Cerebellar cortex (tissue), 1 donor: ENCODE data around the gene AP4M1.
"Not testable (repeated sequence)": the region's sequence is repeated elsewhere in the genome, so short reads cannot be mapped to it uniquely, and the experiment has no call there.

ENCODE experiments used
- DNase-seq: peaks from one replicate; pipeline ENCODE4 v3.0.0-alpha.2; 2015; ENCODE audit warnings: low spot score

The AP4M1 gene

DNA sequence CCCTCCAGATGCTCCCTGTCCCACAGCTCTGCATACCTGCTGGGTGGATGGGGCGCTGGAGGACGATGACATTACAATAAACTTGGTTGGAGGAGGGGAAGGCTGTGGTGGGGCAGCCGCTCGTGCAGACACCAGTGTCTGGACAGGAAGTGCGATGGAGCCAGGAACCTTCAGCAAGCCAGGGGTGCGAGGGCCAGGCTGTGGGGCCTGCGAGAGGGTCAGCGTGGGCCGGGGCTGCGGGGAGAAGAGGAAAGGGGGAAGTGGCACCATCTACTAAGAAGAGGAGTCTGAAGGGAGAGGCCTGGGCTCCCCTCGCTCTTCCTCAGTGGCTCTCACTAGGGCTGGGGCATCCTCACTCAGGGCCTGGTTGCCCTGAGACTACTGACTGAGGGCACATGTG lies 6.4 kb downstream of the AP4M1 start:
- DNase-seq: no peak

DNA sequence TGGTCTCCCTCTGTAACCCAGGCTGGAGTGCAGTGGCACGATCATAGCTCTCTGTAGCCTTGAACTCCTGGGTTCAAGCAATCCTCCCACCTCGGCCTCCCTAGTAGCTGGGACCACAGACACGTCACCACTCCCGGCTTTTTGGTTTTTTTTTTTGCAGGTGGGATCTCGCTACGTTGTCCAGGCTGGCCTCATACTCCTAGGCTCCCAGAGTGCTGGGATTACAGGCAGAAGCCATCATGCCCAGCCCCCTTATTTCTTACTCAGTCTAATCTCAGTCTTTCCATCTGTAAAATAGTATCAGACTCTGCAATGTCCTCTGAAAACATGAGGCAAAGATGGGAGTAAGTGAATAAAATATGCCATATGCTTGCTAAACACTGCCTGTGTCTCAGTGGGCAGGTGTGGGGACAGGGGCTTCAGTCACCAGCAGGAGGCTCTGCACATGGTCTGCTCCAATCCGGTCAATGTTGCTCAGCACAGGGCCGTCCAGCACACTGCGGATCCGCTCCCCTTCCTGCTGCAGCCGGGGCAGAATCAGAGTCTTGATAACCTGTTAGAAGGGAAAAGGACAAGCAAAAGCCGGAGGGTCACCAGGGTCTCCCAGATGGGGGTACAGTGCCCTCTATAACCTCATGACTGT lies 8.2 kb downstream of the AP4M1 start:
- DNase-seq: no peak

DNA sequence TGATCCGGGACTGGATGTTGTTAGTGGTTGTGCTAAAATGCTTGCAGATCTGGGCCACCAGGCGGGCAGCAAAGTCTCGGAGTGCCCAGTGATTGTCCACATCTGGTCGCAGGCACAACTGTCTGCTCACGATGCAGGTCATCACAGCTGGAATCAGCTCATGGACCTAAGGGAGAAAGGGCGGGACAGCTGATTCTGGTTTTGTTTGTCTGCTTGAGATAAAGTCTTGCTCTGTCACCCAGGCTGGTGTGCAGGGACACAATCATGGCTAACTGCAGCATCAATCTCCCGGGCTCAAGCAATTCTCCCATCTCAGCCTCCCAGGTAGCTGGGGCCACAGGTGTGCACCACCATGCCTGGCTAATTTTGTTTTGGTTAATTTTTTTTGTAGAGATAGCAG lies 9.7 kb downstream of the AP4M1 start:
- DNase-seq: no peak

DNA sequence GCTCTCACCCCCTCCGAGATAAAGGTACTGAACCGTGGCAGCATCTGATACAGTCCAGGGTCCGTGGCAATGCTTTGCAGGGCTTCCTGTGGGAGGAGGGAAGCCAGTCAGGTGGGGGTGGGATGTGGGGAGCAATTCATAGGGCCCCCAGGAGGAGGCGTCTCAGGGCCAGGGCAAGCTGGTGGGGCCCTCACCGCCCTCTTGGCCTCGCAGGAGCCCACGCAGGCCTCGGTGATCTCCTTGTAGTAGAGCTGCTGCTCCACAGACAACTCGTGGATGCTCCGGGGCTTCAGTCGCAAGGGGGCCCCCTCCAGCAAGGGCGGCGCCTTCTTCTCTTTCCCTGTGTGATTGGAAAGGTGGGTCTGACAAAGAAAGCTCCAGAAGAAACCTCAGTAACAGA lies 10.5 kb downstream of the AP4M1 start:
- no peak for DNase-seq

DNA sequence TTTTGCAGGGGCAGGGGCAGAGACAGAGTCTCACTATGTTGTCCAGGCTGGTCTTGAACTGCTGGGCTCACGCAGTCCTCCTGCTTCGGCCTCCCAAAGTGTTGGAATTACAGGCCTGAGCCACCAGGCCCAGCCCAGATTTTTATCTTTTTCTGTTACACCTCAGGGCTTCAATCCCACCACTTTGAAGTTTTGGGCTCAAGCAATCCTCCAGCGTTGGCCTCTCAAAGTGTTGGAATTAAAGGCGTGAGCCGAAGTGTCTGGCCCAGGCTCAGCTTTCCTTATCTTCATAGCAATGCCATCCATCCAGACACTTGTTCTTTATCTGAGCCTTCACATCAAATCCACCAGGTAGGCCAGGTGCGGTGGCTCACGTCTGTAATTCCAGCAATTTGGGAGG lies 13.6 kb downstream of the AP4M1 start:
- no peak for DNase-seq

DNA sequence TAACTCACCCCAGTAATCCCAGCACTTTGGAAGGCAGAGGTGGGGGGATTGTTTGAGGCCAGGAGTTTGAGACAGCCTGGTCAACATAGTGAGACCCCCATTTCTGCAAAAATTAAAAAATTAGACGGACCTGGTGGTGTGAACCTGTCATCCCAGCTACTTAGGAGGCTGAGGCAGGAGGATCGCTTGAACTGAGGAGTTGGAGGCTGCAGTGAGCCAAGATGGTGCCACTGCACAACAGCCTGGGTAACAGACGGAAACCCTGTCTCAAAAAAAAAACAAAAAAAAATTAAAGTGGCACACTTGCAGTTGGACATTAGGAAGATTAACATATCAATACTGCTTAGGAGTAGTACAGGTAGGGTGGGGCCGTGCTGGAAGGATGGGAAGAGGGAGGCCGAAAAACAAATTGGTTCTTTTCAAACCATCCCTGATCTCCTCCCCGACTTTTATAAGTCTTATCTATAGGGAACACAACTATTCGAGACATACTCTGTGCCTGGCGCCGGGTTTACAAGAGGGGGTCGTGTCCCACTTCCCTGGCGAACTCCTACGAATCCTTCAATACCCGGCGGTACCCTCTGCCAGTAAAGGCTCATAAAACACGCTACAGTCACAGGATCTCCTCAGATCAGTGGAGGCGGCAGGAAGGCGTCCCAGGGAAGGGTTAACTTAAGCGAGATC lies 17.1 kb downstream of the AP4M1 start:
- DNase-seq: no peak

DNA sequence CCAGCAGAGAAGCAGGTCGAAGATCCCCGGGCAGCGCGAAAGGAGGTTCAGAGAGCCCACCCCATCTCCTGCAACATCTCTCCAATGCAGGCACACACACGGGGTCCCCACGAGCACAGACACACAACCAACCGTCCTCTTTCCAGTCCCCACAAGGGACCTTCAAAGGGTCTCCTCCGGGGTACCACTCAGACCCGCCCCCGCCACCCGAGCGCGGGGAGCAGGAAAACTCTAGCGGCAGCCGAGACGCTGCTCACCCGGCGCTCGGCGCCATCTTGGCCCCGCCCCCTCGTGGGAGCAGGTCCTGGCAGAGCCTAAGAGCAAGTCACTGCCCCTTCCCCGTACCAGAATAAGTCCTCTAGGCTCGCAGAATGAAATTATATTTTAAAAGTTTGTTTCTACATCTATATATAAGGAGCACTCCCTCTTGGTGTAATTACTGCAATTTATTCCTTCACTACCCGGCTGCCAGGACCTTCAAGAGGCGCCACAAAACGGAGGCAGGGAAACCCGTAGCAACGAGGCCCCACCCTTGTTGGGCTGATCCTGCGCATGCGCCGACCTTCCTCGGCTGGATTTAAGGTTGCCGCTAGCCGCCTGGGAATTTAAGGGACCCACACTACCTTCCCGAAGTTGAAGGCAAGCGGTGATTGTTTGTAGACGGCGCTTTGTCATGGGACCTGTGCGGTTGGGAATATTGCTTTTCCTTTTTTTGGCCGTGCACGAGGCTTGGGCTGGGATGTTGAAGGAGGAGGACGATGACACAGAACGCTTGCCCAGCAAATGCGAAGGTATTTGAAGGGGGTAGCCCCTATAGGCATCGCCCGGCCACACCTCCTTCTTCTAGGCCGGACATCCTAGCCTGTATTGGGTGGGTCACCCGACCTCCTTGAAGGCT lies 17.9 kb downstream of the AP4M1 start, which contains the start of the genes CNPY4 and TAF6:
TSS of gene CNPY4 (plus strand) at position 563 of the 898 bp plus-strand sequence. CDS start at position 674, 111 bp downstream.
TSS of gene TAF6 (minus strand) at position 287 of the 898 bp plus-strand sequence. CDS start 5,149 bp downstream, outside the sequence.
- peak; percentile 98 for DNase-seq

DNA sequence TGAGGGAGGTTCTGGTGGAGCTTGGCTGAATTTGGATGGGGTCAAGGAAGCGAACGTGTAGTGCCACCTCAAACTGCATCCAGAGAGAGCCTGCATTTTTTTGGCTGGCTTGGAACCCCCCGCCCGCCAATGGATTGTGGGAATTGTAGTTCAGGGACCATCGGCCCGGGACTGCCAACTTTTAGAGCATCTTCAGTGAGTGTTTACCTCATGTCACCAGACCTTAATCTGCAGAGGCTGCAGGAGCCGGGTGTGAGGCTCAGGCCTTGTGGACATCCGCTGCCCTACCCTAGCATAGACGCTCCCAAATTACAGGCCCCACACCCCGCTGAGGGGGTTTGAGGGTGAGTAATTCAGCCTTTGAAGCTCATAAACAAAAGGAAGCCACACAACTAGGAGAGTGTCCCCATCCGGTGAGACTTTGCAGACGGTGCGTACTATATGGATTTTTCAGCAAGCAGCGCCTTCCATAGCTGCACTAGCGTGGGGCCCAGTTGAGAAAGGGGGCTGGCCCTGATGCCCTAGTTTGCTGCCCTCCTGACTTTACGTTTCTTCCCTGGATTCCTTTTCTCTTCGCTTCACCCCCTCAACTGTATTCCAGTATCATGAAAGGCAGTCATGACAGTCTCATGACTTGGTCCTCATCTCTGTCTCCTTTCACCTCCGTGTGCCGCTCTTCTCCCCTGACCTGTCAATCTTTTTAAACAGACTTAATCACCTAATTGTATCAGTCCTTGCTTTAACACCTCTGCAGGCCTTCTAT lies 18.7 kb downstream of the AP4M1 start:
- DNase-seq: peak; percentile 91

DNA sequence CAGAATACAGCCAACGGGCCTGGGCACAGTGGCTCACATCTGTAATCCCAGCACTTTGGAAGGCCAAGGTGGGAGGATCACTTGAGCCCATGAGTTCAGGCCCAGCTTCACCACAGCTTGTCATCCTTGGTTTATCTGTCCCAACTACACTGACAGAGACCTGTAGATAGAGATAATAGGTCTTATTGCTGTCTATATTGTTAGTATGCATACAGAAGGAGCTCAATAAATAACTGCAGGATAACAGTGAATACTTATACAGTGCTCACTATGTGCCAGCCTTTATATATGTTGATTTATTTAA lies 19.2 kb downstream of the AP4M1 start:
- no peak for DNase-seq

DNA sequence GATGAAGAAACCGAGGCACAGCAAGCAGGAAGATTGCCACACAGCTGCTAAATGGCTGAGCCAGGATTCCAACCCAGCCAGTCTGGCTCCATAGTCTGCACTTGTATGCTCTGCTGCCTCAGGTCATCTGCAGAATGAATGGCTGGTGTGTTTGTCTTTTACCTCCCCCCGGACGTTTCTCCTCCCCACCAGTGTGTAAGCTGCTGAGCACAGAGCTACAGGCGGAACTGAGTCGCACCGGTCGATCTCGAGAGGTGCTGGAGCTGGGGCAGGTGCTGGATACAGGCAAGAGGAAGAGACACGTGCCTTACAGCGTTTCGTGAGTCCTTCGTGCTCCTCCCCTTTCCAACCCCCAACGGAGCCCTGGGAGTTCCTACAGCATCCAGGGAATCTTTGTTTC lies 20.6 kb downstream of the AP4M1 start:
- DNase-seq: no peak

DNA sequence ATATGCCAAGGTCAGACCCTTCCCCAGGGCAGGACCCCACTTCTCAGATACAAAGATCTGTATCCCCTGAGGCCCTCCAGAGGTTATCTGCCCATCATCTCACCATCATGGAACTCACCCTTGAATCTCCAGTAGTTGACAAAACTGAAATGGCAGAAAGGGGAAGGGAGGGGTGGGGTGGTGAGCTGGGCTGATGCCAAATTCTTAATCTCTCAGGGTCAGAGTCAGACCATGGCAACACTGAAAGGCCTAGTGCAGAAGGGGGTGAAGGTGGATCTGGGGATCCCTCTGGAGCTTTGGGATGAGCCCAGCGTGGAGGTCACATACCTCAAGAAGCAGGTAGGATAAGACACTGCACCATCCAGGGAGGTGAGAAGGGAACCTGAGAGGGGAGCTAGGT lies 21.1 kb downstream of the AP4M1 start:
- DNase-seq: no peak

DNA sequence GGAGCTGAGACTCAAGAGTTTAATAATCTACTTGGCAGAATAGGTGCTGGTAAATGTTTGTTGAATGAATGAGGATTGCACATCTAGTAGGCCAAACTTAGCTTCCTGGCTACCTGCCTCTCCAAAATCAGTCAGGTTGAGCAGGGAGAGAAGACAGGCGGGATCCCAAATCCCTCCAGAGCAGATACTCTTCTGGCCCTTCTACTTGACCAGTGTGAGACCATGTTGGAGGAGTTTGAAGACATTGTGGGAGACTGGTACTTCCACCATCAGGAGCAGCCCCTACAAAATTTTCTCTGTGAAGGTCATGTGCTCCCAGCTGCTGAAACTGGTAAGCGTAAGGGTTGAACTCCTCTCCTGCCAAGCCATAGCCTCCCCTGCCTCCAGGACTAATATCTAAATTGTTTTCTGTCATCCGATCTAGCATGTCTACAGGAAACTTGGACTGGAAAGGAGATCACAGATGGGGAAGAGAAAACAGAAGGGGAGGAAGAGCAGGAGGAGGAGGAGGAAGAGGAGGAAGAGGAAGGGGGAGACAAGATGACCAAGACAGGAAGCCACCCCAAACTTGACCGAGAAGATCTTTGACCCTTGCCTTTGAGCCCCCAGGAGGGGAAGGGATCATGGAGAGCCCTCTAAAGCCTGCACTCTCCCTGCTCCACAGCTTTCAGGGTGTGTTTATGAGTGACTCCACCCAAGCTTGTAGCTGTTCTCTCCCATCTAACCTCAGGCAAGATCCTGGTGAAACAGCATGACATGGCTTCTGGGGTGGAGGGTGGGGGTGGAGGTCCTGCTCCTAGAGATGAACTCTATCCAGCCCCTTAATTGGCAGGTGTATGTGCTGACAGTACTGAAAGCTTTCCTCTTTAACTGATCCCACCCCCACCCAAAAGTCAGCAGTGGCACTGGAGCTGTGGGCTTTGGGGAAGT lies 23.1 kb downstream of the AP4M1 start:
- no peak for DNase-seq

DNA sequence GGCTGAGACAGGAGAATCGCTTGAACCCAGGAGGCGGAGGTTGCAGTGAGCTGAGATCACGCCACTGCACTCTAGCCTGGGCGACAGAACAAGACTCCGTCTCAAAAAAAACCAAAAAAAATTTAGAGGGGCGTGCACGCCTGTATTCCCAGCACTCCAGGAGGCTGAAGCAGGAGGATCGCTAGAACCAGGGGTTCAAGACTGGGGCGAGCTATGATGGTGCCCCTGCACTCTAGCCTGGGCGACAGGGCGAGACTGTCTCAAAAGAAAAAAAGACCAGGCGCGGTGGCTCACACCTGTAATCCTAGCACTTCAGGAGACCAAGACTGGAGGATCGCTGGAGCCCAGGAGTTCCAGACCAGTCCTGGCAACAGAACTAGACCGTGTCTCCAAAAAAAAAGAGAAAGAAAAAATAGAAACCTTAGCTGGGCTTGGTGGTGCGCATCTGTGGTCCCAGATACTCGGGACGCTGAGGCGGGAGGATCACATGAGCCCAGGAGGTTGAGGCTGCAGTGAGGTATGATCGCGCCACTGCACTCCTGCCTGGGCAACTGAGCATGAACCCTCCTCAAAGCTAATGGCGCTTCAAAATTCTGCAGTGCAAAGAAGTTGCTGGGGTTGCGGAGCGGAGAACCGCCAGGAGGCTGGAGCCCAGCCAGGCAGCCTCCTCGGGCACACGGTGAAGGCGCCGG lies 24.9 kb downstream of the AP4M1 start:
- DNase-seq: no peak

DNA sequence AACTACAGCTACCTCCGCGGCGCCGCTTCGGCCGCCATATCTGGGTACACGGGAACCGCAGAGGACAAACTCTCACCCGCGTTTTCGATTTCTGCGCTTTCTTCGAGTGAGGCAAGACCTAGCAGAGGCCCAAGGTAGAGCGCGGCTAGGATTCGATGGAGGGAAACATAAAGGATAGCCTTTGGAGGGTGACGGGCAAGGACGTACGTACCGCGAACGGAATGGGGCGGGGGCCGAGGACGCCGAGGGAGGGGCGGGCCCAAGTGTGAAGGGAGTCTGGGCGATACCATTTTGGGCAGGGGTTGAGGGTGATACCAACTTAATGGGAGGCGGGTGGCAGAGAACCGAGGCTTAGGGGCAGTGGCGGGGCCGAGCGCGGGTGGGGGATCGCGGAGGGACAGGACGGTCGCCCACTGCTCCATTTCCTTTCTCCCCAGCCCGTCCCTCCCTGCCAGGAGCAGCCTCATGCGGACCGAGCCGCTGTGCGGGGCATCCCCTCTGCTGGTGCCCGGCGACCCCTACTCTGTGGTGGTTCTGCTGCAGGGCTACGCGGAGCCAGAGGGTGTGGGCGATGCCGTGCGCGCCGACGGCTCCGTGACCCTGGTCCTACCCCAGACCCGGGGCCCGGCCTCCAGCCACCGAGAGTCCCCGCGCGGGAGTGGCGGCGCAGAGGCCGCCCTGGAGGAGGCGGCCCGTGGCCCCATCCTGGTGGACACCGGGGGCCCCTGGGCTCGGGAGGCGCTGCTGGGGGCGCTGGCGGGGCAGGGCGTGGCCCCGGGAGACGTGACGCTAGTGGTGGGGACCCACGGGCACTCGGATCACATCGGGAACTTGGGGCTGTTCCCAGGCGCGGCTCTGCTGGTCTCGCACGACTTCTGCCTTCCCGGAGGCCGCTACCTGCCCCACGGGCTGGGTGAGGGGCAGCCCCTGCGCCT lies 25.8 kb downstream of the AP4M1 start, which contains the start of gene MBLAC1:
TSS of gene MBLAC1 (plus strand) at position 37 of the 935 bp plus-strand sequence. CDS start at position 466, 429 bp downstream.
- DNase-seq: peak; percentile 96

DNA sequence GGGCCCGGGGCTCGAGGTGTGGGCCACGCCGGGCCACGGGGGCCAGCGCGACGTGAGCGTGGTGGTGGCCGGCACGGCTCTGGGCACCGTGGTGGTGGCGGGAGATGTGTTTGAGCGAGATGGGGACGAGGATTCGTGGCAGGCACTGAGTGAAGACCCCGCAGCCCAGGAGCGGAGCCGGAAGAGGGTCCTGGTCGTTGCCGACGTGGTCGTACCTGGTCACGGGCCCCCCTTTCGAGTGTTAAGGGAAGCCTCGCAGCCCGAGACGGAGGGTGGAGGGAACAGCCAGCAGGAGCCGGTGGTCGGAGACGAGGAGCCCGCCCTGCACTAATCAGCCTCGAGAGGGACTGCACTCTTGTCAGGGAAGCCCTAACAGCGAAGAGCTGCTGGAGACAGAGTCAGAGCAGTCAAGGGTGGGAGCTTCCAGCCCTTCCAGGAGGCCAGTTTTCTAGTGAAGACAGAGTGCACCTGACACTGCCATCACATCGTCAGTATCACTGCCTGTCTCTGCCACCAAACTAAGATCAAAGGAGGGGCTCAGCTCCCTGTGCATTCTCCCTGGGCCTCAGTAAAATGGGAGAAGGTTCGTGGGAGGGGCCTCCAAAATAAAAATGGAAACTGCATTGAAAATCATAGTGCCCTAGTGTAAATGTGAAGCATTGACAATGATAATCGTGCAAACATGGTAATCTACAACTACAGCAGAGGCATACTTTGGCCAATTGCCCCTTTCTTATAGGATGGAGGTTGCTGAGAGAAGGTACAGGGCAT lies 26.6 kb downstream of the AP4M1 start:
- peak; percentile 62 for DNase-seq

DNA sequence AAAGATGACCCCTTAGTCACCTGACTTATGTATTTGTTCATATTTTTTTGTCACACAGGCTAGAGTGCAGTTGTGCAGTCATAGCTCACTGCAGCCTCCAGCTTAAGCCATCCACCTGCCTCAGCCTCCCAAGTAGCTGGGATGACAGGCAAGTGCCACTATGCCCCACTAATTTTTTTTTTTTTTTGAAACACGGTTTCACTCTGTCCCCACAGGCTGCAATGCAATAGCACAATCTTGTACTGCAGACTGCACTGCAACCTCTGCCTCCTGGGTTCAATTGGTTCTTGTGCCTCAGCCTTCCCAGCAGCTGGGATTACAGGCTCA lies 27.2 kb downstream of the AP4M1 start:
- no peak for DNase-seq

DNA sequence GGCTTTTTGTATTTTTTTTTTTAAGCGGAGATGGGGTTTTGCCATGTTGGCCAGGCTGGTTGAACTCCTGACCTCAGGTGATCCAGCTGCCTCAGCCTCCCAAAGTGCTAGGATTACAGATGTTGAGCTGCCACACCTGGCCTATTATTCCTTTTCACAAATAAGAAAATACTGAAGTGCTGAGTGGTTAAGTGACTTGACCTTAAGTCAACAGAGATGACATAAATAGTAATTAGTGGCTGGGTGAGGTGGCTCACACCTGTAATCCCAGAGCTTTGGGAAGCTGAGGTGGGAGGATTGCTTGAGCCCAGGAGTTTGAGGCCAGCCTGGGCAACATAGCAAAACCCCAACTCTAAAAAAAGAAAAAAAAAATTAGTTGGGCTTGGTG lies 28.8 kb downstream of the AP4M1 start:
- not testable (repeated sequence) for DNase-seq
